Lung (tissue), 12 donors: ENCODE results near the gene ART1. TPM values are rescaled to one million over a fixed set of nuclear protein-coding genes. Genes with fewer than 3 reads are reported as not detected.

ENCODE experiments used
- ATAC-seq: fragments of 200-7000 bp; cut with Tn5 transposase; one replicate; pipeline ENCODE4 v1.9.1; 2020; ENCODE audit warnings: moderate number of reproducible peaks; ENCODE audit not compliant: insufficient read depth, low FRiP score
- DNase-seq, 3 donors: peaks; one replicate each; pipeline ENCODE4 v3.0.0-alpha.2; 2013 to 2017
- H3K27ac ChIP-seq, 2 donors: one replicate each; pipeline ENCODE4 v1.5.1; 2013; ENCODE audit warnings: mild to moderate bottlenecking in 2 of 2, moderate library complexity in 2 of 2, control low read depth in 1 of 2, inconsistent platforms in 1 of 2, low read depth in 1 of 2, low read length in 1 of 2
- H3K27me3 ChIP-seq, 3 donors: one replicate each; pipeline ENCODE4 v1.5.1; 2013; ENCODE audit warnings: low read length in 2 of 3; ENCODE audit not compliant: control insufficient read depth in 3 of 3, insufficient read depth in 3 of 3
- H3K36me3 ChIP-seq, 4 donors: one replicate each; pipeline ENCODE4 v1.5.1; 2013; ENCODE audit warnings: low read length in 4 of 4, mild to moderate bottlenecking in 1 of 4, moderate library complexity in 1 of 4; ENCODE audit not compliant: control insufficient read depth in 4 of 4, insufficient read depth in 4 of 4
- H3K4me1 ChIP-seq, 5 donors: one replicate each; pipeline ENCODE4 v1.5.1; 2013; ENCODE audit warnings: low read length in 5 of 5, mild to moderate bottlenecking in 2 of 5, moderate library complexity in 1 of 5; ENCODE audit not compliant: control insufficient read depth in 5 of 5, insufficient read depth in 5 of 5
- H3K4me3 ChIP-seq: one replicate; pipeline ENCODE4 v1.5.1; 2013; ENCODE audit warnings: mild to moderate bottlenecking, control low read depth, moderate library complexity
- H3K9ac ChIP-seq, 2 donors: one replicate each; pipeline ENCODE4 v1.5.1; 2013; ENCODE audit warnings: low read length in 2 of 2, control low read depth in 1 of 2; ENCODE audit not compliant: insufficient read depth in 1 of 2
- H3K9me3 ChIP-seq, 4 donors: one replicate each; pipeline ENCODE4 v1.5.1; 2013; ENCODE audit warnings: low read length in 3 of 4, mild to moderate bottlenecking in 1 of 4, moderate library complexity in 1 of 4; ENCODE audit not compliant: control insufficient read depth in 4 of 4, insufficient read depth in 3 of 4
- WGBS, 2 donors: extraction: QIAGEN DNeasy Blood & Tissue Kit; methylation state at CpG; one replicate each; pipeline ENCODE4 v1.1.7; 2013; 5-methylcytosine and 5-hydroxymethylcytosine counted together
- polyA plus RNA-seq, 2 donors: library from polyadenylated mRNA; stranded (reverse); fragments of 200-250 nt; gene quantifications; one replicate each; pipeline ENCODE4 v1.2.1, GENCODE V29; 2013
- total RNA-seq, 2 donors: library from RNA; depleted of rRNA in 1 of 2; stranded (reverse); fragments of >200 nt in 1 of 2; gene quantifications; one replicate each; pipeline ENCODE4 v1.2.1, GENCODE V29; 2014 to 2021
- TF ChIP-seq, protein P1 (sequence below): IDR thresholded peaks from 2 replicates; pipeline ENCODE4 v1.5.1; 2012; ENCODE audit warnings: mild to moderate bottlenecking; ENCODE audit errors: control extremely low read depth, extremely low read depth
- donor health status: control.
- donor health status: control.
- donor health status: Bipolar disorder and iron deficiency.
- donor health status: healthy.
- donor health status: DM: yes; HTN: yes; CAD: no.

Gene ART1
- total and polyA plus RNA-seq, 4 donors, result 0.14 to 0.80 (median 0.68) TPM; not detected in 1

DNA sequence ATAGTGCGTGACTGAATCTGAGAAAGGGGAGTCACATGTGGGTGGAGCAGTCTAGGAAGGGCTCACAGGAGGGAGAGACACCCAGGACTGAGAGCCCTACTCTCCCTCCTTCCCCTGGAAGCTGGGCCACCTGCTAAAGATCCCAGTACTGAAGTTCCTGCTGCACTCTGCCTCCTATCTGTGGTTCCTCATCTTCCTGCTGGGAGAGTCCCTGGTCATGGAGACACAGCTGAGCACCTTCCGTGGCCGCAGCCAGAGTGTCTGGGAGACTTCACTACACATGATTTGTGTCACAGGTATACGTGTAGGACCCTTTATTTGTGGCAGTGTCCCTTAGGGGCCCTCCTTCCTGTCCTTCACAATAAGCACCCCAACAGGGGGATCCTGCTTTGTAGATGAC is 22.4 kb upstream of the ART1 start:
- H3K27me3 ChIP-seq, result no peaks in the 10 kb centered on the region
- H3K9me3 ChIP-seq, result no peaks in the 10 kb centered on the region
- no peak for DNase-seq
- TF ChIP-seq, protein P1, sequence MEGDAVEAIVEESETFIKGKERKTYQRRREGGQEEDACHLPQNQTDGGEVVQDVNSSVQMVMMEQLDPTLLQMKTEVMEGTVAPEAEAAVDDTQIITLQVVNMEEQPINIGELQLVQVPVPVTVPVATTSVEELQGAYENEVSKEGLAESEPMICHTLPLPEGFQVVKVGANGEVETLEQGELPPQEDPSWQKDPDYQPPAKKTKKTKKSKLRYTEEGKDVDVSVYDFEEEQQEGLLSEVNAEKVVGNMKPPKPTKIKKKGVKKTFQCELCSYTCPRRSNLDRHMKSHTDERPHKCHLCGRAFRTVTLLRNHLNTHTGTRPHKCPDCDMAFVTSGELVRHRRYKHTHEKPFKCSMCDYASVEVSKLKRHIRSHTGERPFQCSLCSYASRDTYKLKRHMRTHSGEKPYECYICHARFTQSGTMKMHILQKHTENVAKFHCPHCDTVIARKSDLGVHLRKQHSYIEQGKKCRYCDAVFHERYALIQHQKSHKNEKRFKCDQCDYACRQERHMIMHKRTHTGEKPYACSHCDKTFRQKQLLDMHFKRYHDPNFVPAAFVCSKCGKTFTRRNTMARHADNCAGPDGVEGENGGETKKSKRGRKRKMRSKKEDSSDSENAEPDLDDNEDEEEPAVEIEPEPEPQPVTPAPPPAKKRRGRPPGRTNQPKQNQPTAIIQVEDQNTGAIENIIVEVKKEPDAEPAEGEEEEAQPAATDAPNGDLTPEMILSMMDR, result no peak
- H3K4me3 ChIP-seq, result no peak overlapping the region
- H3K4me1 ChIP-seq, result no peaks in the 10 kb centered on the region
- ATAC-seq, result no peak
- H3K36me3 ChIP-seq, result no peaks in the 10 kb centered on the region
- no peak overlapping the region for H3K9ac ChIP-seq
- WGBS, 2 donors, result 69 to 81% methylated on average over 4 of the region's 4 CpGs
- H3K27ac ChIP-seq, result no peak overlapping the region

DNA sequence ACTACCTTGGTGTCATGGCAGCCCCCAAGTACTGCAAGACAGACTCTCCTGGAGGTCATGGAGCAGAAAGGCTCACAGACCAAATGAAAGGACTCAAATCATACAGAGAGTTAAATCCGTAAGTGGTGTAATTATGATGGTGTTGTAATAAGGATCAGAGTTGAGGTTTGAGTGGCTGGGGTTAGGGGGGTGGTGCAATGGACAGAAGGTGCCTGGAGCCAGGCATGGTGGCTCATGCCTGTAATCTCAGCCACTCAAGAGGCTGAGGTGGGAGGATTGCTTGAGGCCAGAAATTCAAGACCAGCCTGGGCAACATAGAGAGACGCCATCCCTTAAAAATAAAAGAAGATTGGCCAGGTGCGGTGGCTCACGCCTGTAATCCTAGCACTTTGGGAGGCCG is 21.8 kb upstream of the ART1 start:
- Histone ChIP-seq H3K4me3 (no peak overlapping the region), H3K9ac (no peak overlapping the region), H3K4me1 (no peaks in the 10 kb centered on the region), H3K27ac (no peak overlapping the region), H3K9me3 (no peaks in the 10 kb centered on the region), H3K27me3 (no peaks in the 10 kb centered on the region), H3K36me3 (no peaks in the 10 kb centered on the region)
- TF ChIP-seq, protein P1, result no peak
- ATAC-seq (no peak), DNase-seq (no peak)
- WGBS, 2 donors, result 82% methylated on average over 5 of the region's 5 CpGs

DNA sequence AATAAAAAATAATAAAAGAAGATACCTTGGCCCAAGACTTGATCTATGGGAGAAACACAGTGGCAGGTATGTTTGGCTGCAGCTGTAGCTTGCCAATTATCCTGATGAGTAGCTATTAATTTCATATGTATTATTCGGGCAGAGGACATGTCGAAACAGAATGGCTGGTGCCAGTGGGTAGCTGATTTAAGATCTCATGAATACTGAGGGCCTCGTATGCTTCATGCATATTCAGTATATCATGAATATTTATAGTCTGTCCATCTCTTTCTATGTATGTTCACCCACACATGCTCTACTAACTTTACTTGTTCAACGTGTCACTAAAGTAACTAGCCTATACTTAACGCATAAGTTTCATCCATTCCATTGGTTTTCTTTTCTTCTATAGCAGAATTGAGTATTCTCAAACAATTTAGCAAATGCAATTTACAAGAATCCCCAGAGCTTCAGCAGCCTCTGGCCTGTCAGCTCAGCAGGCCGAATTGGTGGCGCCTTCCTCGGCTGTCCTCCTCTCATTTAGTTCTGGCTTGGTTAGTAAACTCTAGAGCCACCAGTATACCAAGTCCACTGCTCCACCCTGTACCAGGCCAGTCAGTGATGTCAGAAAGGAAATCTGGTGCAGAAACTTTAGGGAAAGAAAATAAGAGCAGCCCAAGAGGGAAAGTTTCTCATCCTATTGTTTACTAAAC is 21.0 kb upstream of the ART1 start:
- Histone ChIP-seq H3K4me1 (no peaks in the 10 kb centered on the region), H3K27me3 (no peaks in the 10 kb centered on the region), H3K9ac (no peak overlapping the region), H3K36me3 (no peaks in the 10 kb centered on the region), H3K9me3 (no peaks in the 10 kb centered on the region), H3K27ac (no peak overlapping the region), H3K4me3 (no peak overlapping the region)
- TF ChIP-seq, protein P1, result no peak
- ATAC-seq (no peak), DNase-seq (no peak)
- 62 to 79% methylated on average over 8 of the region's 8 CpGs for WGBS, 2 donors
